HG03575 (cell line): ENCODE measurements around the gene CCL13.
"Not testable (repeated sequence)": the region's sequence is repeated elsewhere in the genome, so short reads cannot be mapped to it uniquely, and the experiment has no call there.

ENCODE experiments used
- ATAC-seq: cut with Tn5 transposase; IDR thresholded peaks from one replicate; pipeline ENCODE4 v1.9.1; 2021; ENCODE audit not compliant: unreplicated experiment, insufficient number of reproducible peaks, low FRiP score; ENCODE audit errors: extremely low read depth

Gene CCL13

GRCh38 chr17:34356194-34356593 lies at the start of gene CCL13:
Gene CCL13, plus strand, starts transcription at chr17:34356480. Its CDS starts 47 bp downstream, at chr17:34356527.
- no peak for ATAC-seq

- ATAC-seq: no peak
Observed at GRCh38 chr17:34307110-34307509, 49.2 kb upstream of the CCL13 start.

DNA sequence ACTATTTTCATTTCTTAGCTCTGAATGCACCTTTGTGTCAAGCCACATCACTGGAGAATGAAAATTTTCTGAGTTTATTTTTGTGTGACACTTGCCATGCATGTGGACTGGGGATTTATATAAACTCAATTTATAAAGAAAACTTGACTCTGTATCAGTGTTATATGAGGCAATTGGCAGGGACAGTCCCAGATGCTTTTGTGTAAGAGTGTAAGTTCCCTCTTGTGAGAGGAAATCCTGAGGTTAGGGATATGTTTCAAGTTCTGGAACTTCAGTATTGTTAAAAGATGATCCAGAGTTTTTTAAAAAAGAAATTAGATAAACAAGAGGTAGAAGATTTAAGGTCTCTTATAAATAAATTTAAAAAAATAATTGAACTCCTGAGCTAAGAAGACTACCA lies 47.9 kb upstream of the CCL13 start:
- no peak for ATAC-seq

DNA sequence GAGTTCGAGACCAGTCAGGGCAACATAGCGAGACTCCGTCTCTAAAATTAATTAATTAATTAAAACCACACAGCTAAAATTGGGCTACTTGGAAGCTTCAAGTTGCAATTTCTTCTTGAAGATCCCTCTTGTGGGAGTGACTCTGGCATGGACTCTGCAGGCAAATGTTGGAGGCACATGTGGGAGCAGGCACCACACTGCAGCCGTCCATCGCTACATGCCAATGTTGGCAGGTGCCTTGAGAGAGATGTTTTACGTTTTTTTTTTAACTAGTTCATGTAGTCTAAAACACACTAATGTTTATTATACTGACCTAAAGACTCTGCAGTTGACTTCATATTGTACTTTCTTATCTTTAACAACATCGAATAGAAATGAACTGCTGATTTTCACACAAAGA lies 45.0 kb upstream of the CCL13 start:
- ATAC-seq: no peak

GRCh38 chr17:34312080-34312479 lies 44.2 kb upstream of the CCL13 start:
- no peak for ATAC-seq

DNA sequence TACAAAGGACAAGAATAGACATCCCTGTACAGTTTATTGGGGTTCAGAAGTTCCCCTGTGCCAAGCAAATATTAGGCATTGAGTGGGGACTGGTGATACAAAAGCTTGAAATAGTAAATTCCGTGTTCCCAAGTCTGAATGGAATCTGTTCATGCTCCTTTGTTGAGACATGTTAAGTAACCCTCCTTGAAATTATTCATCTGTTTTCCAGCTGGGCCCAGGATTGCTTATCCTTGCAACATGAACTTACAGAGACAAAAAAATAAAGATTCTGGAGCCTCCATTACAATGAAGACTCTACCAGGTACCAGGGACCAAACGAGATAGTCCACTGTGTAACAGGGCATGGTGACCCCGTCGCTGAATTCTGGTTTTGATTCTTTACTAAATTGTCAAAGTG lies 43.1 kb upstream of the CCL13 start:
- ATAC-seq: no peak

DNA sequence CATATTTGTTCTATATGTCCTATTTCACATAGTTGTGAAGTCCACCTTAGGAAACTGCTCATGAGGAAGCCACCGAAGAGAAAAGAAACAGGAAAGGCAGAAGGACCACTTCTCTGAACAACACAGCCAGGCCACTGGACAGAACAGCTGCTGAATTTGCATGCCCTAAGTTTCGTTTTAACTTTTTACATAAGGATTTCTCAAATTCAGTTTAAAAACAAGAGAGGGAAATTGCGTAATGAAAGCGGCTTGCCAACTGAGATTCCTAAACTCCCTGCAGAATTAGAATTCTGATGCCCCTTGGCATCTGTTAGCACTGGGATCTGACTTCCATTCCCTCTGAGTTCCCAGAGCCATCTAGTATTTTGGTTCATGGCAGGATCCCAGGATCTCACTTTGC lies 42.0 kb upstream of the CCL13 start:
- no peak for ATAC-seq

DNA sequence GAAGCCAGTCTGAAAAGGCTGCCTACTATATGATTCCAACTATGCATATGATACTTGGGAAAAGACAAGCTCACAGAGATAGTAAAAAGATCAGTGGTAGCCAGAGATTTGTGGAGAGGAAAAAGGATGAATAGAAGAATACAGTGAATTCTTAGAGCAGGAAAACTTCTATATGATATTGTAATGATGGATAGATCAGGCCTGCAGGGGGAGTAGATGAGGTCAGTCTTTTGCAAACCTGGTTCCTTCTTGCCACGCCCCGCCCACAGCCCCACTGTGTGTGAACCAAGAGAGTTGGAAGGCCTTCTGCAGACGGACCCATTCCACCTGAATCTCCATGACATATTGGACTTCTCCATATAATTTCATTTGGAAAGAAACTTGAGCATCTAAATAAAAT lies 37.8 kb upstream of the CCL13 start:
- no peak for ATAC-seq

DNA sequence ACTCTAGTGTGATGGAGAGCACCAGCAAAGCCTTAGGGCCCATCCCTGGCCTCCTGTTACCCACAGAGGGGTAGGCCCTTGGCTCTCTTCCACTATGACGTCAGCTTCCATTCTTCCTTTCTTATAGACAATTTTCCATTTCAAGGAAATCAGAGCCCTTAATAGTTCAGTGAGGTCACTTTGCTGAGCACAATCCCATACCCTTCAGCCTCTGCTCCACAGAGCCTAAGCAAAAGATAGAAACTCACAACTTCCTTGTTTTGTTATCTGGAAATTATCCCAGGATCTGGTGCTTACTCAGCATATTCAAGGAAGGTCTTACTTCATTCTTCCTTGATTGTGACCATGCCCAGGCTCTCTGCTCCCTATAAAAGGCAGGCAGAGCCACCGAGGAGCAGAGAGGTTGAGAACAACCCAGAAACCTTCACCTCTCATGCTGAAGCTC lies 37.2 kb upstream of the CCL13 start, which contains the start of gene CCL8:
TSS of gene CCL8 (plus strand) at position 397 of the 445 bp plus-strand sequence. CDS start 67 bp downstream, outside the sequence.
- no peak for ATAC-seq

- ATAC-seq: no peak
Observed at GRCh38 chr17:34321964-34322363, 34.3 kb upstream of the CCL13 start.

GRCh38 chr17:34327580-34327979 lies 28.7 kb upstream of the CCL13 start:
- ATAC-seq: not testable (repeated sequence)

DNA sequence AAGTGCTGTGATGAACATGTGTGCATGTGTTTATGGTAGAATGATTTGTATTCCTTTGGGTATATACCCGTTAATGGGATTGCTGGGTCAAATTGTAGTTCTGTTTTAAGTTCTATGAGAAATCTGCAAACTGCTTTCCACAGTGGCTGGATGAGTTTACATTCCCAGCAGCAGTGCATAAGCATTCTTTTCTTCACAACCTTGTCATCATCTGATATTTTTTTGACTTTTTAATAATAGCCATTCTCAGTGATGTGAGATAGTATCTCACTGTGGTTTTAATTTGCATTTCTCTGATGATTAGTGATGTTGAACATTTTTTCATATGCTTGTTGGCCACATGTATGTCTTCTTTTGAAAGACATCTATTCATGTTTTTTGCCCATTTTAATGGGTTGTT lies 18.6 kb upstream of the CCL13 start:
- no peak for ATAC-seq

DNA sequence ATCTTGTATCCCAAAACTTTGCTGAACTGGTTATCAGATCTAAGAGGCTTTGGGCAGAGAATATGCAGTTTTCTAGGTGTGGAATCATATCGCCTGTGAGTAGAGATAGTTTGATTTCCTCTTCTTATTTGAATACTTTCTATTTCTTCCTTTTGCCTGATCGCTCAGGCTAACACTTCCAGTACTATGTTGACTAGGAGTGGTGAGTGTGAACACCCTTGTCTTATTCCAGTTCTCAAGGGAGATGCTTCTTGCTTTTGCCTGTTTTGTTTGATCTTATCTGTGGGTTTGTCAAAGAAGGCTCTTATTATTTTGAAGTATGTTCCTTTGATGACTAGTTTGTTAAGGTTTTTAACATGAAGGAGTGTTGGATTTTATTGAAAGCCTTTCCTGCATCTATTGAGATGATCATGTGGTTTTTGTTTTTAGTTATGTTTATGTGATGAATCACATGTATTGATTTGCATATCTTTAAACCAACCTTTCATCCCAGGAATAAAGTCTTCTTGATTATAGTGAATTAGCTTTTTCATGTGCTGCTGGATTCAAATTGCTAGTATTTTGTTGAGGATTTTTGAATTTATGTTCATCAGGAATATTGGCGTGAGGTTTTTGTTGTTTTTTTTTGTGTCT lies 17.0 kb upstream of the CCL13 start:
- no peak for ATAC-seq

GRCh38 chr17:34341916-34342315 lies 14.4 kb upstream of the CCL13 start:
- ATAC-seq: no peak

DNA sequence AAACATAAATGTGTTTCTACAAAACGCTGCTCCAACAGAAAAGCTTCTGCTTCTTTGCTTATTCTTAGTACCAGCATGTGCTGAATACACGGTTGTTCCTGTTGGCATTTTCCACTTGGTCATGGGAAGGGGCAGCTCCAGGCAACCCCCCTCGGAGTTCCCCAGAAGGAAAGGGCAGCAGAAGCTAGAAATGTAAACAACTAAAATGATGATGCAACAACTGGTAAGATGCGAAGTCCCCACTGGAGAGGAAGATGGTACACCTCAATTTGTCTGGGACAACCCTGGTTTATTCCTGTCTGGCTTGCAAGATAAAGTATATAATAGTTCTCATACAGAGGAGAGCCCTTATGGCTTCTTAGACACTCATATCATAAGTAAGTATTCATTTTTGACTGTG lies 9.2 kb upstream of the CCL13 start:
- no peak for ATAC-seq

GRCh38 chr17:34349751-34350150 lies 6.5 kb upstream of the CCL13 start:
- no peak for ATAC-seq

DNA sequence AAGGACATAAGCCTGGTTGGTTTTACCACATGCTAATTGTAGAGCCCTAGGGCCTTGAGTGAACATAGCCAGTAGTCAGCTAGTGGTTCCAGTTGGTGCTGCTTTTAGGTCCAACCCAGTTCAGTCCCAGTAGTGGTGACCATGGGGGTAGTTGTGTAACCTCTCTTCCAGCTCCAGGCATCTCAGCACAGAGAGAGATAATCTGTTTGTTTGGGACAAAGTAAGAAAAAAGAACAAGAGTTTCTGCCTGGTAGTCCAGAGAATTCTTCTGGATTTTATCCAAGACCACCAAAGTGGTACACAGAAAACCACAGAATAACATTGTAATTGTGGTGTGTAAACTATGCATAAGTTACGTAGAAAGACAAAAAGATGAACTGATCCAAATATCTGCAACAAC lies 5.2 kb upstream of the CCL13 start:
- ATAC-seq: no peak

DNA sequence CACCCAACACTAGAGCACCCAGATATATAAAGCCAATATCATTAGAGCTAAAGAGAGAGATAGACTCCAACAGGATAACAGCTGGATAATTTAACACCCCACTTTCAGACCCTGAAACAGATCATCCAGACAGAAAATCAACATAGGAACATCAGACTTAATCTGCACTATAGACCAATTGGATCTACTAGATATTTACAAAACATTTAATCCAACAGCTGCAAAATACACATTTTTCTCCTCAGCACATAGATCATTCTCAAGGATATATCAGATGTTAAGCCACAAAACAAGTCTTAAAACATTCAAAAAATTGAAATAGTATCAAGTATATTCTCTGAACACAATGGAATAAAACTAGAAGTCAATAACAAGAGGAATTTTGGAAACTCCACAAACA lies 4.1 kb upstream of the CCL13 start:
- ATAC-seq: no peak

GRCh38 chr17:34354637-34355036 lies 1.6 kb upstream of the CCL13 start:
- no peak for ATAC-seq

DNA sequence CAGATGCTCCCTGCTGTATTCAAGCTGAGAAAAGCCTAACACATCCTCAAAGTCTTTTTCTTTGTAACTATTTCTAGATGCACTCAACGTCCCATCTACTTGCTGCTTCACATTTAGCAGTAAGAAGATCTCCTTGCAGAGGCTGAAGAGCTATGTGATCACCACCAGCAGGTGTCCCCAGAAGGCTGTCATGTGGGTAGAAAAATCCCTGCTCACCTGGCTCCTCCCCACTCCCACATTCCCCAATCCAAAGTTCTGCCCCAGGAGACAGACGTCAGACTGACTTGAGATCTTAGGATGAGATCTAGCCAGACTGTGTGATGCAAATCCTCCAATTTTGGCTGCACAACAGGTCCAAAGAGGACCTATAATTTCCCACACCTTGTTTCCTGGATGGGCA lies 1.1 kb downstream of the CCL13 start:
- ATAC-seq: no peak

GRCh38 chr17:34358631-34359030 lies 2.4 kb downstream of the CCL13 start:
- no peak for ATAC-seq
